Measurements from ENCODE around the gene SPDYE6.

DNA sequence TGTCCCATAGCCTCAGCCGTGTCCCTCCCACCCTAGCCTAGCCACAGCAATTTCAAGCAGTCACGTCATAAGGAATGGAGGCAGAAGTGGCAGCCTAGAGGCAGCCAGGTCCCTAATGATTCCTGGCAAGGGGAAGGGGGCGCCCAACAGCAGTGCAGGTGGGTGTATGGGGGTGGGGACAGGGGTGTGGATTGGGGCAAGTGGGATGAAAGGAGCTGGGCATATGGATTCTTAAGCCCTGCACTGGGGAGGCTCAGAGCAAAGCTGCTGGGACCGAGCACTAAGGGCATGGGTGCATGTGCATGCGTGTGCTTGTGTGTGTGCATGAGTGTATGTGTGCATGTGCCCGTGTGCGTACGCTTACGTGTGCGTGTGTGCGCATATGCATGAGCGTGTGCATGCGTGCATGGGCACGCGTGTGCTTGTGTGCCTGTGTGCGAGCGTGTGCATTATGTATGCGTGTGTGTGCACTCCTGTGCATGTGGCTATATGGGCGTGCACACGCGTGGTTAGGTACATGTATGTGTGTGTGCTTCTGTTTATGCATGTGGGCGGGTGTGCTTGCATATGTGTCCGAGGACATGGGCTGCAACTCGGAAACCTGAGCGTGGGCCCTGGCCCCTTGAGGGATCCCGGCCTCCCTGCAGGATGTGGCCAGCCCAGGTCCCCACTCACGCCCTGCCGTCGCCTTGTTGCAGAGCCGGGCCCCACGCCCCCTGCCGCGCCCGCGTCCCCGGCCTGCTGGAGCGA lies 35.5 kb downstream of the SPDYE6 start:
- no peak for TF ChIP-seq POLR2A (IDR thresholded peaks at IDR 0.05)
- TF ChIP-seq, protein P1, sequence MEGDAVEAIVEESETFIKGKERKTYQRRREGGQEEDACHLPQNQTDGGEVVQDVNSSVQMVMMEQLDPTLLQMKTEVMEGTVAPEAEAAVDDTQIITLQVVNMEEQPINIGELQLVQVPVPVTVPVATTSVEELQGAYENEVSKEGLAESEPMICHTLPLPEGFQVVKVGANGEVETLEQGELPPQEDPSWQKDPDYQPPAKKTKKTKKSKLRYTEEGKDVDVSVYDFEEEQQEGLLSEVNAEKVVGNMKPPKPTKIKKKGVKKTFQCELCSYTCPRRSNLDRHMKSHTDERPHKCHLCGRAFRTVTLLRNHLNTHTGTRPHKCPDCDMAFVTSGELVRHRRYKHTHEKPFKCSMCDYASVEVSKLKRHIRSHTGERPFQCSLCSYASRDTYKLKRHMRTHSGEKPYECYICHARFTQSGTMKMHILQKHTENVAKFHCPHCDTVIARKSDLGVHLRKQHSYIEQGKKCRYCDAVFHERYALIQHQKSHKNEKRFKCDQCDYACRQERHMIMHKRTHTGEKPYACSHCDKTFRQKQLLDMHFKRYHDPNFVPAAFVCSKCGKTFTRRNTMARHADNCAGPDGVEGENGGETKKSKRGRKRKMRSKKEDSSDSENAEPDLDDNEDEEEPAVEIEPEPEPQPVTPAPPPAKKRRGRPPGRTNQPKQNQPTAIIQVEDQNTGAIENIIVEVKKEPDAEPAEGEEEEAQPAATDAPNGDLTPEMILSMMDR (IDR thresholded peaks at IDR 0.05): no peak

Data from heart left ventricle (tissue), 13 donors.